ENCODE measurements around the gene SKIDA1.

GRCh38 chr10:21534604-21535493 is 9.4 kb upstream of the SKIDA1 start:
- TF ChIP-seq POLR2A (IDR thresholded peaks at IDR 0.05) (peak in 1 of 2 donors; percentile 37), CTCF (IDR thresholded peaks at IDR 0.05) (peak in 1 of 5 experiments; percentile 6), EP300 (IDR thresholded peaks at IDR 0.05) (no peak)

All from tibial nerve (tissue), 4 donors.